ENCODE results near the gene CCDC191.

Gene CCDC191

DNA sequence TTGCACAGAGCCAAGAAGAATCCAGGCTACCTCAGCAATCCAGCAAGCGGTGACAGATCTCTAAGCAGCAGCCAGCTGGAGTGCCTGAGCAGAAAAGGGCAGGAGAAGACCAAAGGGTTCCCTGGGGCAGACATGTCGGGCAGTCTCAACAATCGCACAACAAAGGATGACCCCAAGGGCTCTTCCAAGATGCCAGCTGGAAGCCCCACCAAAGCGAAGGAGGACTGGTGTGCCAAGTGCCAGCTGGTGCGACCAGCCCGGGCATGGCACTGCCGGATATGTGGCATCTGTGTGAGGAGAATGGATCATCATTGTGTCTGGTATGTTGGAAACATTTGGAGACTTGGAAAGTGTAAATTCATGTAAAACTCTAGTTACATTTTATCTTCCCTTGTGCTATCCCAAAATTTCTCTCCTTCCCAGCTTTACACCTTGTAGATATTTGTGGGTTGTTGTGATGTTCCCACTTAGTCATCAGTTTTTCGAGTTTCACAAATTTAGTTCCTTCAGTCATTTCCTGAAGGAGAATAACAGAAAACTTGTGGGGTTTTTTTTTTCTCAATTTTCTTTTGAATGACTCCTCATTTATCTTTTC lies 102.1 kb downstream of the CCDC191 start:
- DNase-seq: no peak

DNA sequence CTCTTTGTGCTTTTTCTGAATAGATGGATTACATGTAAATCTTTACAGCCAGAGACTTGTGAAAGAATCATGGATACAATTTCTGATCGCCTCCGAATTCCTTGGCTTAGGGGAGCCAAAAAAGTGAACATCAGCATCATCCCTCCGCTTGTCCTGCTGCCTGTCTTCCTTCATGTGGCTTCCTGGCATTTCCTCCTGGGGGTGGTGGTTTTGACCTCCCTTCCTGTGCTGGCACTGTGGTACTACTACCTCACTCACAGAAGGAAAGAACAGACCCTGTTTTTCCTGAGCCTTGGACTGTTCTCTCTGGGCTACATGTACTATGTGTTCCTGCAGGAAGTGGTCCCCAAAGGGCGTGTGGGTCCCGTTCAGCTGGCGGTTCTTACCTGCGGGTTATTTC lies 102.6 kb downstream of the CCDC191 start:
- no peak for DNase-seq

DNA sequence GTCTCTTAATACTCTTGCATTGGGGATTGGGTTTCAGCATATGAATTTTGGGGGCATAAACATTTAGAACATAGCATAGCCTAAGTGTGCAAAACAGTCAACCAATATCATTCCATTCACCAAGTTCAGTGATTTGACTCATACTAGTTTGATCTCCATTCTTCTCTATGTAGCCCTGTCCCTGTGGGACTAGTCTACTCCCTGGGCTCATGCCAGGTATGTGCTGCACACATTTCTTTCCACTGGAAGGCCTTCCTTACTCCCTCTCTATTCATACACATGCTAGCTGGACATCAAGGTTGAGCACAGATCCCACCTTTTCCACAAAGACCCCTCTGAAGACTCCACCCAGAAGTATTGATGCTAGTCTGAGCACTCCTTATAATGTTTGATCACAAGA lies 103.4 kb downstream of the CCDC191 start:
- DNase-seq: no peak

- peak; percentile 12 for DNase-seq
Observed at GRCh38 chr3:113948015-113948917, 108.1 kb downstream of the CCDC191 start.

DNA sequence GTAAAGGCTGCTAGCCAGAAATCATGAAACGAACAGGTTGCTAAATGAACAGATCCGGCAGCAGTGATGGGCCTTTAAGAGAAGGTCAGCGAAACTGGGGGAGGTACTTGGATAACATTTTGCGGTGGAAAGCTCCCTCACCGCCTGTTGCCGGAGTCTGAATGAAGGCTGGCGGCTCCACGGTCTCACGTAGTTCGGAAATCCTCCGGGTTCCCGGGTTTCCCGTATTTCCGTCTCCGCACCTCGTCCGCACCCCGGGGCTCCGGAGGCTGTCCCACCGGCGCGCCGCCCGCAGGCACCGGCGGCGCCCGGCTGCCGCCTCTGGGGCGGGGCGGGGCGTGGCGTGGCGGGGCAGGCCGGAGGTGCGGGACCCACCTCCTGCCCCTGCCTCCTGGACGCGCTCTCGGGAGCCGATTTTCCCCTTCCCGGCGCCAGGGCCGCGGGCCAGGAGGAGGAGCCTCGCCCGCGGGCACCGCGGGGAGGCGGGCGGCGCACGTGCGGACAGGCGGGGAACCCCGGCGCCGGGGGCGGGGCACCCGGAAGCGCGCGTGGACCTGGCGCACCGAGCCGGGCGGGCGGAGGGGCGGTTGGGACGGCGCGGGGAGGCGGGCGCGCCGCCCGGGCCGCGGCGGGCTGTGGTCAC lies 108.8 kb downstream of the CCDC191 start, which contains the start of gene ZDHHC23:
Gene ZDHHC23 (plus strand): TSS at position 642 of the 643 bp plus-strand sequence. CDS start 790 bp downstream, outside the sequence.
- DNase-seq: peak; percentile 42

- DNase-seq: no peak
Observed at GRCh38 chr3:113946831-113947230, 109.5 kb downstream of the CCDC191 start.

GRCh38 chr3:113927556-113927955 lies 128.8 kb downstream of the CCDC191 start:
- DNase-seq: no peak

DNA sequence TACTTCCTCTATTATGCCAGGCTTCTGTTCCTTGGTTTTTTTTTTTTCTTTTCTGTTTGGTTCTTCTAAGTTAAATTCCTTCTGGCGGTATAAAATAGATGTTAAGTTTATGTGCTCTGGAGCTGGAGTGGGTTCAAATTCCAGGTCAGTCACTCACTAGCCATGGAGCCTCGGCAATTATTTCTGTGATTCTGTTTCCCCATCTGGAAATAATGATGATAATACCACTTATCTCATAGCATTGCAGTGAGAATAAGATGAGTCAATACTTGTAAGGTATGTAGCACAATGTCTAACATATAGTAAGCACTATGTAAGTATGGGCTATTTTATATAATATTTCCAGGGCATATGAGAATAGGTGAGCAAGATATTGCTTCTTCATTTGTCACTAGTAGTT lies 141.7 kb downstream of the CCDC191 start:
- no peak for DNase-seq
